ENCODE results near the gene TMEM117.
"Not testable (repeated sequence)": the region's sequence is repeated elsewhere in the genome, so short reads cannot be mapped to it uniquely, and the experiment has no call there.

TMEM117 gene

DNA sequence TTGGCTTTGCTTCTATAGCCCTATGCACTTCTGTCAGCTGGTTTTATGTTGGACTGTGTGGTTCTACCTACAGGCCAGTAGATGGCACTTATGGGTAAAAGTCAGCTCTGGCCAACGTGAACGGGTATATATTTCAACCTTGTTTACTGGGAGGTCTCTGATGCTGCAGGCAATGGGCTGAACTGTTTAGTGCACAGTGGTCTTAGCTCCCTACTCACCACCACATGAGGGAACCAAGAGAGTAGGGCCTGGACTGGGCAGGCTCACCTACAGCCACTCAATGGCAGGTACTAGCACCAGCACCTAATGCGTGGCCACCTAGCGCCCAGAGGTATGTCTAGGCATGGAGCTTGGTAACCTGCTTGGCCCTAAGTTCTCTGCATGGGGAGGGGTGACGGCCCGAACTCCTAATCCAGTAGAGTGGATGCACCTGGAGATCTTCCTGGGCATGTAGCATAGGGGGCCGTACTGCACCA, 481.8 kb downstream of the TMEM117 start:
- DNase-seq = peak in 1 of 2 experiments; percentile 61

GRCh38 chr12:44331269-44331668, 495.4 kb downstream of the TMEM117 start:
- DNase-seq = no peak

DNA sequence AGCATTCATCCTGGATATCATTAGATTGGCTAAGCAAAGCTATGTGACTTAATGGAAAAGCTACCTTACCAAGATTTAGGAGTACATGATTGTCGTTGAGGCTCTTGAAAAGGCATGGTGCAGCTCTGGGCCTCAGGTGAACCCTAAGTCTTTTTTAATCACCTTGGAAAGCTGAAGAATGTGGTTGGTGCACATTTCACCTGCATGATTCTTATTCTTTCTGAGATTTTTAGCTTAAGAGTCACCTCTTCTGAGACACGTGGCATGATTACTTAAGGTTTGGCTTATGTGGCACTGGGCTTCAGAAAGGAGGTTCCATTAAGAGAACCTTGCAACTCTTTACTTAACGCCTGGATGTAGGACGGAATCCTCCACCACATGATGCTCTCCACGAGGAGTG, 498.5 kb downstream of the TMEM117 start:
- no peak for DNase-seq

DNA sequence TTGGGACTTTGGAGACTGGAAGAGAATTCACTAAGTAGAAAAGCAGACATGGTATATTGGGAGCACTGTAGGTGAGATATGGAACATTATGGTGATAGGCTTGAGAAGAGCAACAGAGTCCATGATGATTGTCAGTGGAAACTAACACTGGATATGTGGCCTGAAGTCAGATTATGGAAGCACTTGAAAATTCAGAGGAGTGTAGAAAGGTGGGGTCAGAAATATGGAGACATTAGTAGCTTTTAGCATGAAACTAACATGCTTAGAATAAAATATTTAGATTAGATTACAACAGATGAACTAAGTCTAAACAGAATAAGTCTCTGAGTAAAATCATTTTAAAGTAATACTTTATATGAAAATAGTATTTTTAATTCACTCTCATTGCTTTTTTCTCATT, 499.1 kb downstream of the TMEM117 start:
- no peak for DNase-seq

DNA sequence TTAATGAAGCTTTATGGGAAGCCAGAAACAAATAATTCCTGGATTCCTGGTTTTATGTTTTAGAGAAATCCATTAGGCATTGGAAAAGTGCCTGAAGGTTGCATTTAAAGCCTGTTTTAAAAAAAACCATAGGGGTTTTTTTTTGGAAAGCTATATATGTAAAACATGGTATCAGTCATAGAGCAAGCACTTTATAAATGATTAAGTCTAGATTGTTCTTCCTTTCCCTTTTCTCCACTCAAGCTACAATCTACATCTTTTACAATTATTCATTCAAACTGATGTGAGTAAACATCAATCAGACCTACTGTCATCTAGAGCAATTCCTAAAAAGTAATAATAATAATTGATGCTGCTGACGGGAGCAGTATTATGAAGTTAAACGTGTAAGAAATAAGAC, 500.7 kb downstream of the TMEM117 start:
- DNase-seq = no peak

GRCh38 chr12:44342371-44342770, 506.5 kb downstream of the TMEM117 start:
- DNase-seq = no peak

DNA sequence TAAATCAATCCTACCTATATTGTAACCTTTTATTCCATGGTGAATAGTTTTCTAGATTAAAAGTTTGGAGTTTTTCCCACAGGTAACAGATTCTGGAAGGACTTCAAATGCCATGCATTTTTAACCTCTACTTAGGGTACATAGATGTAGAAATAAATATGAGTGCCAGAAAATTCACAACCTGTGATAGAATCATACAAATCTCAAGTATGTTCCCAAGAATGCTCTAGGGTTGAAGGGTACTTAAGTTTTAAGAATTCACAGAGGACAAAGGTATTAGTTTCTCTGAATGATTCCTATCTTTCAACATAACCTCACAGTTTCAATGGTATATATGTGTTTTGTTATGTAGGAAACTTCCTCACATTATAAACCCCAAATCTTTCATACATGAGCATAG, 511.3 kb downstream of the TMEM117 start:
- DNase-seq = no peak

GRCh38 chr12:44357494-44357893, 521.6 kb downstream of the TMEM117 start:
- DNase-seq = no peak

GRCh38 chr12:44358636-44359035, 522.8 kb downstream of the TMEM117 start:
- no peak for DNase-seq

DNA sequence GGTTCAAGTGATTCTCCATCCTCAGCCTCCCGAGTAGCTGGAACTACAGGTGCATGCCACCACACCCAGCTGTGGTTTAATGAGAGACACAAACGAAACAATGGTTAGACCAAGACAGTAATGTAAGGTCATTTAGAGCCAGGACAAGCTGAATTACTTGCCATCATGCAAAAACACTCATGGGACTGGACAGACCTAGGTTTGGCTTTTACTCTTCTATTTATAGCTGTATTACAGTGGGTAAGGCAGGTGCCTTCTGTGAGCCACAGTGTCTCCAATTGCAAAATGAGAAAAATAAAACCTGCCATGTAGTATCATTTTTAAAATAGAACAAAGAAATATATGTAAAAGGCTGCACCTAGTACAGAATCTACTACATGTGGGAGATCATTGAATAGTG, 527.1 kb downstream of the TMEM117 start:
- no peak for DNase-seq

- no peak for DNase-seq
Observed at GRCh38 chr12:44367136-44367535, 531.3 kb downstream of the TMEM117 start.

DNA sequence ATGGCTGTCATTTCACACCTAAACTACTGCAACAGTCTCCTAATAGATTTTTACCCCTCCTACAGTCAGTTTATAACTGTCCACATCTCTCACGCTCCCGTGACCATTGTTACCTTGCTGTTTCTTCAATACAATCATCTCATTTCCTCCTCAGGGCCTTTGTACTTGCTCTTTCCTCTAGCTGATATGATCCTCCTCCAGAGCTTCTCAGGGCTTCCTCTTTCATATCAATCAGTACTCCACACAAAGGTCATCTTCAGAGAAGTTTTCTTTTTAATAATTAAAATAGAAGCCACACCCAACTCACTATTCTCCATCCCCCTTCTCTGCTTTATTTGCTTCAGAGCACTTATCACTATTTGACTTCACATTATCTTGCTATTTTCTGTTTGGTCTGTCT, 532.0 kb downstream of the TMEM117 start:
- no peak for DNase-seq

GRCh38 chr12:44369998-44370397, 534.1 kb downstream of the TMEM117 start:
- no peak for DNase-seq

- no peak for DNase-seq
Observed at GRCh38 chr12:44370982-44371381, 535.1 kb downstream of the TMEM117 start.

DNA sequence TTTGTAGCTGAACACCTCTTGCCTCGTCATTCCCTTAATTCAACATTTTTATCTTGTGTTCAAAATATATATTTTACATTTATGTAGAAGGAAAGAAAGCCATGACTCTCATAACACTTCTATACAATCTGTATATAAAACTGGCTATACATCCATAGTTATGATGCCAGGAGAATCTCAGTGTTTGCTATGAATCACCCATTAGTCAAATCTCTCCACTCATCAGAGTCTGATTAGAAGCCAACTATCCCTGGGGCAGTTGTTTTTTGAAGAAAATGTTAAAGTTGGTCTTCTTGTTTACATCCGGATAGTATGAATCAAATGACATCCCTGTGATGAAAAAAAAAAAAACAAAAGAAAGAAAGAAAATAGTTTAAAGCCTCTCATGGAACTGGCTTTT, 536.4 kb downstream of the TMEM117 start:
- no peak for DNase-seq

DNA sequence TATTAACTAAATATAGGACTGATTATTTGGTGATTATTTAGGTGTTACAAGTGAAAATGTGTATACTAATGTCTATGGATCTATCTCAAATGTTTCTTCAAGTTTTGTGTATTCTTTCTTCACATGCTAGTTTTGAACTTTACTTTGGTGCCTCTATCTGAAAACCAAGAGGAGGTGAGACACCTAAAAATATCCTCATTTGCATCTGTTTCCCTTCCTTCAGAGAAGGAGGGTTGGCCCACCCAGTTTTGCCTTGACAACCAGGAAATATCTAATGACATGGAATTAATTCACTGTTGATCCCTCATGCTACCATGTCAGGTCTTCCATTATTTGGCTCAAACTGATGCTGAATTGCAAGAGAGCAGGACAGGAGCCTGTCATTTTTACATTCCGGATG, 539.8 kb downstream of the TMEM117 start:
- no peak for DNase-seq

GRCh38 chr12:44377443-44378187, 541.7 kb downstream of the TMEM117 start:
- DNase-seq = no peak

DNA sequence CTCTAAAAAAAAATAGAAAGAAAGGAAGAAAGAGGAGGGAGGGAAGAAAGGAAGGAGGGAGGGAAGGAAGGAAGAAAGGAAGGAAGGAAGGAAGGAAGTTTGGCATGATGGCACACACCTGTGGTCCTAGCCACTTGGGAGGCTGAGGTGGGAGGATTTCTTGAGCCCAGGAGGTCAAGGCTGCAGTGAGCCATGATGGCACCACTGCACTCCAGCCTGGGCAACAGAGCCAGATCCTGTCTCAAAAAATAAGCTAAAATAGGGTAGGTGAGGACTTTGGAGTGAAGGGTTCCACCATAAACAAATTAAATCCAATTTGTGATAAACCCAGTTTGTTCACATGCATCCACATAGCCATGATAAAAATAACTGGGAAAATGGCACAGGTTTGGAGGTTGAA, 543.2 kb downstream of the TMEM117 start:
- not testable (repeated sequence) for DNase-seq

- peak in 1 of 2 experiments; percentile 15 for DNase-seq
Observed at GRCh38 chr12:44379831-44380230, 544.0 kb downstream of the TMEM117 start.

DNA sequence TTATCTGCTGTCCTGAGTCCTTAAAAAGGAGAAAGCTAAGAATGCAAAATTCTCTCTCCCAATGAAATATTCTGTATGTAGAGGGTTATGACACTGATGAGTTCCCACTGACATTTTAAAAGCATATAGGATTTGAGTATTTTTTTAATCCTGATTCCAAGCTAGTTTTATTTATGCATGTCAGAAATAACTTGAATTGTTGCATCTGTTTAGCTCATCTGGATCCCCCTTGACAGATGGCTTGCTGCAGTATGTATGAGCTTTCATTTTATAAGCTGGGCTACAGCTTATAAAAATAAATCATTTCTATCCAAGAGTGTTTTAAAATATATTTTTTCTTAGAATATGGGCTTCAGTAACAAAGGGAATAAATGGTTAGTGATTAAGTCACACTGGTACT, 545.0 kb downstream of the TMEM117 start:
- no peak for DNase-seq

DNA sequence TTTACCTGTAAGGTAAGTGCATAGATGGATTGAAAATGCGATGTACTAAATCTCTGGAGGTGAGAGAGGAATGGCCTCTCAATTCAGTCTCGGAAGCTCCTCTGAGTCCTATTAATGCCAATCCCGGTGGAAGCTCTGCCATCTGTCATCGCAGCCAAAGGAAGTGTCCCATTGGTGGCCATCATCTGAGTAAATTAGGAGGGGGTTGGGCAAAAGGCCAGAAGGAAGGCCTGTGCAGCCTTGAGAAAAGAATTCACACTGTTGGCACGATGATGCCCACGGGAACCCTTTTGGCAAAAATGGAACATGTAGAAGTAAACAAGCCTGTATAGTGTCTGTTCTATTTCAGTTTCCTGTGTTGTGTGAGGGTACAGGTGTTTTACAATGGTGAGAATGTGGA, 545.5 kb downstream of the TMEM117 start:
- peak; percentile 16 to 79 for DNase-seq

GRCh38 chr12:44384136-44384535, 548.3 kb downstream of the TMEM117 start:
- DNase-seq = no peak

DNA sequence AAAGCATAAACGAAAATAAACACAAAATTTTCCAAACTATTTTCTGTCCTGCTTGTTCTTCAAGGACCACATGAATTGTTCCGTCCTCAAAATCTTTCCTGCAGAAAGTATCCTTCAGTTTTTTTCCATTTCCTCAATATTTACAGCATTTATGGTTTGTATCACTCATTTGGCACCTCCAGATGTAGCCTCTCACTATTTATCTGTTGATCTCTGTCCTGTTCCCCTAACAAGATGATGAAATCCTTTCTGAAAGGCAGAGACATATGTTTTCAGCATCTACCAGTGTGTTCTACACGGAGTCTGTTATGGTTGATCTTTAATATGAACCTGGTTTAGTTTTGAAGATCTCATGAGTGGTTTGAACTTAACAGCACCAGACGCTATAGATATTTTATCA, 550.1 kb downstream of the TMEM117 start:
- no peak for DNase-seq

DNA sequence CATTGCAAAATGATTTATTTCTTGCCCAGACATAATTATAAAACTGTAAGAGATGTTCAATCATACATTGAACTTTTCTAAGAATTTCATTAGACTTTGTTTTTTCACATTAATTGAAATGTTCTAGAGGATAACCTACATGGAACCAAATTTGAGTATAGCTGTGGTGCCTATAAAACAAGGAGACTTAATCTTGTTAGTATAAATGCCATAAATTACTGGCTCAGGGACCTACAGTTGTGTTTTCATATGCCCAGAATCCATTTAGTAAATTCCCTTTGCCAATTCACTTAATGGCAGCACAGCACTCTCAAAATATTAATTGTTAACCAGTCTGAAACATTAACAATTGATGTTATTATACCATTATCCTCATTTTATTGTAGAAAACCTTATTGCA, 551.7 kb downstream of the TMEM117 start:
- DNase-seq = no peak

DNA sequence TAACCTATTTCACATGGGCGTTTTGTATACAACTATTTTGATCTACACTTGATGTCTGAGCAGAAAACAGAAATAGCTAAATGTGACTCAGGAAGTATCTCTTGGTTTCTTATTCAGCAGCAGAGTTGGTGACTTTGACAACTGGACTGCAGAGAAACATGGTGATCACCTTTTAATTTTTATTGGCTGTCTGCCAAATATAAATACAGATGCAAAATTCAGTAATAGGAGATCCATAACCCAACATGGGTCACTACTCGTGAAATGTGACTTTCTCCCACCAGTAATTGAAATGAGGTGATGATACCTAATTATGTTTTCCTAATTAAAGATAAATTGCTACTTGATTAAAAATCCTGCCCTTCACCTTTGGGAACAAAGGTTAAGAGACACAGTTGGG, 553.2 kb downstream of the TMEM117 start:
- DNase-seq = peak in 1 of 2 experiments; percentile 4
